GM18907 (cell line): Measurements from ENCODE around the gene KCNA2.

Experiments
- ATAC-seq: cut with Tn5 transposase; IDR thresholded peaks from one replicate; pipeline ENCODE4 v1.9.1; 2021; ENCODE audit warnings: mild to moderate bottlenecking, moderate library complexity; ENCODE audit not compliant: unreplicated experiment

The KCNA2 gene

GRCh38 chr1:110605446-110605845 is 712 bp downstream of the KCNA2 start:
- ATAC-seq = no peak

GRCh38 chr1:110604586-110605148 is 1.5 kb downstream of the KCNA2 start:
- ATAC-seq = no peak

- no peak for ATAC-seq
Measured at GRCh38 chr1:110603058-110603457, 3.1 kb downstream of the KCNA2 start.

GRCh38 chr1:110602466-110602865 is 3.7 kb downstream of the KCNA2 start:
- ATAC-seq = no peak

GRCh38 chr1:110601332-110601731 is 4.8 kb downstream of the KCNA2 start:
- ATAC-seq = no peak

- no peak for ATAC-seq
Measured at GRCh38 chr1:110600716-110601115, 5.4 kb downstream of the KCNA2 start.

GRCh38 chr1:110597966-110598365 is 8.2 kb downstream of the KCNA2 start:
- no peak for ATAC-seq

- ATAC-seq = no peak
Measured at GRCh38 chr1:110596312-110596711, 9.8 kb downstream of the KCNA2 start.

GRCh38 chr1:110595353-110595710 is 10.8 kb downstream of the KCNA2 start:
- ATAC-seq = no peak

- ATAC-seq = no peak
Measured at GRCh38 chr1:110594456-110595352, 11.5 kb downstream of the KCNA2 start.

- ATAC-seq = no peak
Measured at GRCh38 chr1:110593902-110594301, 12.3 kb downstream of the KCNA2 start.

- ATAC-seq = no peak
Measured at GRCh38 chr1:110591956-110592355, 14.2 kb downstream of the KCNA2 start.

GRCh38 chr1:110588991-110589390 is 17.2 kb downstream of the KCNA2 start:
- ATAC-seq = no peak

GRCh38 chr1:110588486-110588885 is 17.7 kb downstream of the KCNA2 start:
- ATAC-seq = no peak

GRCh38 chr1:110587906-110588305 is 18.3 kb downstream of the KCNA2 start:
- no peak for ATAC-seq

GRCh38 chr1:110585481-110585880 is 20.7 kb downstream of the KCNA2 start:
- no peak for ATAC-seq

GRCh38 chr1:110584045-110584444 is 22.1 kb downstream of the KCNA2 start:
- no peak for ATAC-seq

GRCh38 chr1:110583505-110583904 is 22.7 kb downstream of the KCNA2 start:
- ATAC-seq = no peak

GRCh38 chr1:110582378-110582777 is 23.8 kb downstream of the KCNA2 start:
- ATAC-seq = no peak

GRCh38 chr1:110581682-110582145 is 24.4 kb downstream of the KCNA2 start:
- ATAC-seq = no peak

GRCh38 chr1:110580244-110580643 is 25.9 kb downstream of the KCNA2 start:
- no peak for ATAC-seq

GRCh38 chr1:110579460-110579859 is 26.7 kb downstream of the KCNA2 start:
- no peak for ATAC-seq
